DMS79 (cell line): ENCODE results near the gene LHFPL2.
"Not testable (repeated sequence)": the region's sequence is repeated elsewhere in the genome, so short reads cannot be mapped to it uniquely, and the experiment has no call there.

ENCODE experiments used
- DNase-seq: peaks from one replicate; lab custom pipeline; 2025; lab: John Stamatoyannopoulos, UW

The LHFPL2 gene

GRCh38 chr5:78640662-78641474, 7.7 kb downstream of the LHFPL2 start:
- DNase-seq, result no peak

- DNase-seq, result no peak
These were observed 8.8 kb downstream of the LHFPL2 start for GRCh38 chr5:78639791-78640190.

GRCh38 chr5:78638973-78639669, 9.5 kb downstream of the LHFPL2 start:
- DNase-seq, result no peak

GRCh38 chr5:78638423-78638822, 10.1 kb downstream of the LHFPL2 start:
- DNase-seq, result no peak

GRCh38 chr5:78637468-78637867, 11.1 kb downstream of the LHFPL2 start:
- no peak for DNase-seq

- no peak for DNase-seq
These were observed 11.9 kb downstream of the LHFPL2 start for GRCh38 chr5:78636682-78637081.

DNA sequence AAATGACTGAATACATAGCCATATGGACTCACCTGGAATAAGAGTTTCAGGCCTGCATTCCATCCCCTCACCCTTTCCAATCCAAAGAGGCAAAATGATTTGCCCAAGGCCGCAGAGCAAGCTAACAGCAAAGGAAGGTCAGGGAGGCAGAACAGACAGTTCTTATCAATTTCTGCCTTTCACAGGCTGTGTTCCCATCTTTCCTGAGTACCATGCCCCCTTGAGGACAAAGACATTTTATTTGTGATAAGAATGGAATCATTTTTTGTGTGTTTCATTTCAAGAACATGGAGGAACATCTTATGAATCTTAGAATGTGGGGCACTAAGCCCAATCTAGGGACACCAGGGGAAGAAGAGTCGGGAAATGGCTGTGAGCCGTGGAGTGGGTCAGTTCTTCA, 13.9 kb downstream of the LHFPL2 start:
- DNase-seq, result no peak

GRCh38 chr5:78634229-78634628, 14.3 kb downstream of the LHFPL2 start:
- DNase-seq, result no peak

DNA sequence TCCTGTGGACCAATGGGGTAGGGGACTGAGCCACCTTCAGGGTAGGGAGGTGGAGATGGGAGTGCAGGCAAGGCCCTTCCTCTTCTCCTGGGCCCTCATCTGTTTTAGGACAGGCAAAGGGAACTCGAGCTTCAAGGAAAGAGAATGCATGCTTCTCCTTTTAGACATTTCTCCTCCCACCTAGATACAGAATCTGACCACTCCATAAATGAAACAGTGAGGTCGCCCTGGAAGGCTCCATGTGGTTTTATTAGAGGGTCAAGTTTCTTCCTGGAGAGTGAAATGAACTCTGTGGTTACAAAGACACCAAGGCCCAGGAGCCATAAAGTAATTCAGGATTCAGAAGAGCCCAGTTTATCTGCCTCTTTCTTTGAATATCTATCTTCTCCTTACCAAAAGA, 14.9 kb downstream of the LHFPL2 start:
- DNase-seq, result no peak

DNA sequence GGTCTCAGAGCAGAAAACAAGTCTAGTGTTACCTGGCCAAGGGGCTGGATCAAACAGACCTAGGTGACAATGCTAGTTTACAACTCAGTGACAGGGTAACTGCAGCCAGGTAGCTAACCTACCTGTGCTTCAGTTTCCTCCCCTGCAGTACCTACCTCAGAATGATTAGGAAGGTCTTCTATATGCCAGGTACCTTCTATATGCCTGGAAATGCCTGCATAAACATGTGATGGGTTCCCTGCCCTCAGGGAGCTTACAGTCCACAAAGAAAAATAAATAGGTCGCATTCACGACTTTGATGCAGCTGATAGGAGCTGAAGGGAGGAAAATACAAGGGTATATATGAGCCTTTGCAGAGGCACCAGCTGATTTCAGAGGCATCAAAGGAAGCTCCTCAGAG, 16.1 kb downstream of the LHFPL2 start:
- DNase-seq, result no peak

- no peak for DNase-seq
These were observed 16.6 kb downstream of the LHFPL2 start for GRCh38 chr5:78631931-78632330.

DNA sequence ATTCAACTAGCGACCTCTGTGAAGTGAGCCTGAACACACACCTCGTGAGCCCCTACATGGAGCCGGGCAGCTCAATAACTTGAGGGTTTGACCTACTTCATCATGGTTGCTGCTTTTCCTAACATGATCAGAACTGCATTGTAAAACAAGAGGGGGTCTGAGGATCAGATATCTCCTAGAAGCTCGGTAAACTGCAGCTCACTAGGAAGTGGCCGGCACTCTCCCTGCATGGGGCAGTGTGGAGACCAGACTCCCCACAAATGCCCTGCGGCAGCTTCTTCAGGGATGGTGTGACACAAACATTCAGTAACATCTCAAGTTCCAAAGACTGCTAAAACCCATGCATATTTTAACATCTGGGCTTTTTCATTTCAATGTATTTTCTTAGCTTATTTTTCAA, 18.5 kb downstream of the LHFPL2 start:
- no peak for DNase-seq

DNA sequence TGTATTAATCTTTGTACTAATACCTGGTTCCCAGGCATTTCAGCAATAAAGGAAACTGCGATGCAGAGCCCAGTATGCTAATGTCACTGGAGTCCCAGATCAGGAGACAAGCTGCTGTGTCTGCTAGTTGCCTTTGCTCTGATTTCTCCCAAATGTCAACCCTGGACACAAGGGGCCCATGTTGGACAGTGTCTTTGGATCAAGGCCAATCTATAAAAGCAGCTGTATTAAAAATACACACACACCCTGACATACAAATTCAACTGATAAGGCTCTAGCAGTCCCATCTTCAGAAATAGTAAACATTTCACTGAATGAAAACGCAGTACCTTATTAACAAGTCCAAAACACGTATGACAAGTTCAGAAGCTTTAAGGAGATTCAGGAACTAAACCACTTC, 18.9 kb downstream of the LHFPL2 start:
- DNase-seq, result no peak

DNA sequence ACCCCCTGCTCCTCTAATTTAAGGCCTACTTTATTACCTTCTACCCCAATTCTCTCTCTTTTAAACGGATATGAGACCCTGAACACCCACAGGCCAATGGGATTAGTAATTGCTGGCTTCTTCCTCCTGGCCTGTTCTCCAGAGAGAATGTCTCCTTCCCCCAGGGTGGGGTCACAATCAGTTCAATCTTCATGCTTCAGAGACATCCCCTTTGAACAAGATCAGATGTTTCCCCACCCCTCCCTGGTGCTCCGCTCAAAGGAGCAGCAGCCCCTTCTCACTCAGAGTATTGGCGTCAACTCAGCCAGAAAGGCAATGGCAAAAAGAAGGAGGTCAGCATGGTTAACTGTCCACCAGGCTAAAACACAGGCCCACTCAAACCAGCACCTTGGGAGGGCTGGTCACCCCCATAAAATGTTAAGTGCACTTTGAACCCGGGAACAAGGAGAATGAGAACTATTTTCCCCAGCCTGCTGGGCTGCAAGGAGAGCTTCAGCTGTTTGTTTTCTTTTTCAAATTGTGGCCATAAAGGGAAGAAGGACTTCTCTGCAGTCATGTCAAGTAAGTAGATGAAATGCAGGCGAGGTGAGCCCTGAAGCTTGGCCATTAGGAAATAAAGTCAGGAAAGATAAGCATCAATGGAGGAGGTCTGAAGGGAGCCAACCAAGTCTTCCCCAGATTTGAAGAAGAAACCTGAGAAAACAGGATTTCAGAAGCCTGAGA, 20.1 kb downstream of the LHFPL2 start:
- DNase-seq, result no peak

- no peak for DNase-seq
These were observed 20.8 kb downstream of the LHFPL2 start for GRCh38 chr5:78627766-78628165.

DNA sequence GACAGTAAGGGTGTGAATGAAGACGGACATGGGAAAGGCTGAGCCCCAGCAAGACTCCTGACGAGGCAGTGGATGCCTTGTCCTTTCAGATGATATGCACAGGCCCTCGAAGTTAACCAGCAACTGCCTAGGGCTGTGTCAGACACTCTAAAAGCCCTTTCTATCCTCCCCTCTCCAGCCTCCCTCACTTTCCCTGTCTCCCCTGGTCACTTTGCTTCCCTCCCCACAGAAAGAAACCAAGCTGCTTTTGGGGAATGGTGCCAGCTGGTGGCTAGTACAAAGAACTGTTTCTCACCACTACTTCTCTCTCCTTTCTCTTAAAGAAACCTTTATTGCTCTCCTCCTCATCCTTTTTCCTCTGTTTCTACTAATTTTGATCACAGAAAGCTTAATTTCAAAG, 21.4 kb downstream of the LHFPL2 start:
- no peak for DNase-seq

DNA sequence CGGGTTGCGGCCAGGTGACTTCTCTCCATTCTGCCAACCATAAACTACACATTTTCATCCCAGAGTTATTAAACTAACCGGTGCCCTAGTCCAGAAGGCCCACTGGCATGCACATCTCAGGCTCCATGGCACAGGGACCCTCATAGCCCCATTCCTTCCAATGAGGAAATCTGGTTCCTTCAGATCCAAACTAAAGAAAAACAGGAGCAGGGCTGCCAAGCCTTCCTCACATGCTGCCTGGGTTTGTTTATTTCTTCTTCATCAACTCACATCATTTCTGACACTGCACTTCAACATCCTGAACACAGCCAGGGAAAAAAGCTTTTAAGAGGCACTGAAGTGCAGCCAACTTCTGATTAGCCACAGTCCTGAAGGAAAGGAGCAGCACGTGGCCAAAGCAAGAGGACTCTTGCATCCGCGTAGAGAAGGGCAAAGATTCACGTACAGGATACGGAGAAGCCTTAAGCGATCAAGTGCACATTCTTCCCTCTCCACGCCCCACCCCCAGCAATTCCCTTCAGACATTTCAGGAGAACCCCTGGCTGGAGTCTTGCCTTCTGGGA, 22.5 kb downstream of the LHFPL2 start:
- peak; percentile 7 for DNase-seq

GRCh38 chr5:78624992-78625391, 23.6 kb downstream of the LHFPL2 start:
- no peak for DNase-seq

DNA sequence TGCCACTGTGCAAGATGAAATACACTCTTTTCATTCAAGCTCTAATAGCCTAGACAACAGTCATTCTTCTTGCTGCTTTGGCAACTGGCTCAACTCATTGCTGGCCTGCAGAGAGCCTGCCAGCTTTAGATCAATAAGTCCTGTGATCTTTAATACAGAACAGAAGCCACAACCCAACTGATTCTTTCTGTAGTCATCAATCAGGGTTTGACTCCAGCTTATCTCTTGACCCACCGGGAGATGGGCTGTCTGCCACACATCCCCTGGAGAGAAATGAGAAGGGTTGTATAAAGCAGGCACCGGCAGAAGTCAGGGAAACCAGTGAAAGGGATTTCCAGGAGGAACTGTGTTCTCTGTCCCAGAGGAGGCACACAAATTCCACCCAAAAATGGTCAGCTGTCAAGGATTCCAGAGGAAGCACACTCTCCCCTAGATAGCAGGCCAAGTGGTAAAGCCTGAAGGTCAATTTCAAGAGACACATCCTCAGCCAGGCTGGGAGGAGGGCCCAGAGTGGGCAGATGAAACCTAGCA, 24.5 kb downstream of the LHFPL2 start:
- DNase-seq, result no peak

- DNase-seq, result no peak
These were observed 26.1 kb downstream of the LHFPL2 start for GRCh38 chr5:78622302-78622971.

DNA sequence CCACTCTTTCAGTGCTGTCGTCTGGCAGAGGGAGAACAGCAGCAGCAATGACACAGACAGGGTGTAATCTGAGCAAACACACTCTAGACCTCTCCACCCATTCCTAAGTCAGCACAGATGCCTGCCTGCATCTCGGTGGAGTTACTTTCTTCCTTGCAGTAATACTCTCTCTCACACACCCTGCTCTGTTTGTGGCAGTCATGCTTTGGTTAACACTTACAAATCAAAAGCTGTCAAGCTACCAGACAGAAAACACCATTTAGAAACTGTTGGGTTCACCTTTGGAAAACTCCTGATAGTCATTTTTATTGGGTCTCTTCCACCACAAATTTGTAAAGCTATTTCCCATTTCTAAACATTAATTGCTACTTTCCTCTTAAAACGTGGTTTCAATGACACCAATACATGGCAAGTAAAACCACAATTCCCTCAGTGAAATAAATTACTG, 27.3 kb downstream of the LHFPL2 start:
- no peak for DNase-seq

GRCh38 chr5:78620119-78620518, 28.5 kb downstream of the LHFPL2 start:
- not testable (repeated sequence) for DNase-seq
